GM19193 (cell line): ENCODE results near the gene ANKRD49.

Source experiments
- POLR2A ChIP-seq: IDR thresholded peaks from 4 replicates; pipeline ENCODE4 v1.6.1; 2011; ENCODE audit not compliant: insufficient read depth, insufficient read length; ENCODE audit errors: extremely low read depth

ANKRD49 gene

DNA sequence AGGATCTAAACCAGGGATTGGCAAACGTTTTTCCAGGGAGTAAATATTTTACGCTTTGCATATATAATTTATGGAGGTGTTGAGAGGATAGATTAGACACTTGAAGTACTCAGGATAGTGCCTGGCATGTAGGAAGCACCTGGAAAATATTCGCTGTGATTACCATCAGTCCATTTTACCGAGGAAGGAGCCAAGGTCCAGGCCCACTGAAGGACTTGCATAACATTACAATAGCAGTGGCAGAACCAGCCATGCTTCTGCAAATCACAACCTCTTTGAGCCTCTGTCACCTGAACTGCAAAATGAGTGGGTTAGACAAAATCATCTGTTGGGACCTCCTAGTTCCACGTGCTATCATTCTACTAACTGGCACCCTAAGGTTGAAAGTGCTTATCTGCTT is 55.4 kb downstream of the ANKRD49 start:
- no peak for TF ChIP-seq POLR2A
